ENCODE measurements around the gene EMC1.
"Not testable (repeated sequence)": the region's sequence is repeated elsewhere in the genome, so short reads cannot be mapped to it uniquely, and the experiment has no call there.

Gene EMC1

GRCh38 chr1:19216585-19216984 is 34.7 kb downstream of the EMC1 start:
- not testable (repeated sequence) for DNase-seq (ENCODE audit: low spot score)

- DNase-seq (ENCODE audit: low spot score) = no peak
Measured at GRCh38 chr1:19213580-19213979, 37.7 kb downstream of the EMC1 start.

GRCh38 chr1:19212167-19212566 is 39.2 kb downstream of the EMC1 start:
- DNase-seq (ENCODE audit: low spot score) = no peak

GRCh38 chr1:19210772-19211549 is 40.4 kb downstream of the EMC1 start:
- no peak for DNase-seq (ENCODE audit: low spot score)

- peak; percentile 94 for DNase-seq (ENCODE audit: low spot score)
Measured at GRCh38 chr1:19209990-19210771, 41.1 kb downstream of the EMC1 start, which contains the start of gene UBR4. TSS of gene UBR4 (minus strand) at chr1:19210266. CDS start at chr1:19210248, 18 bp downstream.

GRCh38 chr1:19209439-19209989 is 41.8 kb downstream of the EMC1 start:
- DNase-seq (ENCODE audit: low spot score) = no peak

- DNase-seq (ENCODE audit: low spot score) = no peak
Measured at GRCh38 chr1:19208710-19209438, 42.5 kb downstream of the EMC1 start.

GRCh38 chr1:19206947-19207346 is 44.4 kb downstream of the EMC1 start:
- no peak for DNase-seq (ENCODE audit: low spot score)

GRCh38 chr1:19205845-19206244 is 45.5 kb downstream of the EMC1 start:
- no peak for DNase-seq (ENCODE audit: low spot score)

- DNase-seq (ENCODE audit: low spot score) = no peak
Measured at GRCh38 chr1:19205403-19205802, 45.9 kb downstream of the EMC1 start.

GRCh38 chr1:19204446-19205266 is 46.7 kb downstream of the EMC1 start:
- DNase-seq (ENCODE audit: low spot score) = no peak

GRCh38 chr1:19203440-19203839 is 47.9 kb downstream of the EMC1 start:
- no peak for DNase-seq (ENCODE audit: low spot score)

GRCh38 chr1:19202396-19202795 is 48.9 kb downstream of the EMC1 start:
- DNase-seq (ENCODE audit: low spot score) = no peak

GRCh38 chr1:19199969-19200604 is 51.2 kb downstream of the EMC1 start:
- DNase-seq (ENCODE audit: low spot score) = no peak

GRCh38 chr1:19199329-19199968 is 51.9 kb downstream of the EMC1 start:
- DNase-seq (ENCODE audit: low spot score) = no peak

- no peak for DNase-seq (ENCODE audit: low spot score)
Measured at GRCh38 chr1:19198820-19199219, 52.5 kb downstream of the EMC1 start.

GRCh38 chr1:19197845-19198244 is 53.5 kb downstream of the EMC1 start:
- DNase-seq (ENCODE audit: low spot score) = no peak

- DNase-seq (ENCODE audit: low spot score) = no peak
Measured at GRCh38 chr1:19196331-19196730, 55.0 kb downstream of the EMC1 start.

- DNase-seq (ENCODE audit: low spot score) = no peak
Measured at GRCh38 chr1:19193004-19193403, 58.3 kb downstream of the EMC1 start.

GRCh38 chr1:19191811-19192210 is 59.5 kb downstream of the EMC1 start:
- no peak for DNase-seq (ENCODE audit: low spot score)

Data from putamen (tissue), 1 donor.